Measurements from ENCODE around the gene MARCHF6. TPM values are rescaled to one million over a fixed set of nuclear protein-coding genes. Genes with fewer than 3 reads are reported as not detected.
"Not testable (repeated sequence)": the region's sequence is repeated elsewhere in the genome, so short reads cannot be mapped to it uniquely, and the experiment has no call there.

The MARCHF6 gene
- total RNA-seq, 3 donors from 2014 or later: 141 to 205 (median 165) TPM

- Histone ChIP-seq H3K4me3 (peak overlapping the region; percentile 30), H3K4me1 (ENCODE audit: low read depth) (peaks cover 30% of the 10 kb centered on the region), H3K36me3 (ENCODE audit: low read depth) (no peaks in the 10 kb centered on the region), H3K9me3 (no peaks in the 10 kb centered on the region)
- no peak for DNase-seq
- ATAC-seq: no peak
- intact Hi-C loops (cut with DNase I, micrococcal nuclease): no loop called here
- no peak for TF ChIP-seq CTCF (IDR thresholded peaks at IDR 0.05)
Observed at GRCh38 chr5:10306806-10307205, 46.7 kb upstream of the MARCHF6 start.

DNA sequence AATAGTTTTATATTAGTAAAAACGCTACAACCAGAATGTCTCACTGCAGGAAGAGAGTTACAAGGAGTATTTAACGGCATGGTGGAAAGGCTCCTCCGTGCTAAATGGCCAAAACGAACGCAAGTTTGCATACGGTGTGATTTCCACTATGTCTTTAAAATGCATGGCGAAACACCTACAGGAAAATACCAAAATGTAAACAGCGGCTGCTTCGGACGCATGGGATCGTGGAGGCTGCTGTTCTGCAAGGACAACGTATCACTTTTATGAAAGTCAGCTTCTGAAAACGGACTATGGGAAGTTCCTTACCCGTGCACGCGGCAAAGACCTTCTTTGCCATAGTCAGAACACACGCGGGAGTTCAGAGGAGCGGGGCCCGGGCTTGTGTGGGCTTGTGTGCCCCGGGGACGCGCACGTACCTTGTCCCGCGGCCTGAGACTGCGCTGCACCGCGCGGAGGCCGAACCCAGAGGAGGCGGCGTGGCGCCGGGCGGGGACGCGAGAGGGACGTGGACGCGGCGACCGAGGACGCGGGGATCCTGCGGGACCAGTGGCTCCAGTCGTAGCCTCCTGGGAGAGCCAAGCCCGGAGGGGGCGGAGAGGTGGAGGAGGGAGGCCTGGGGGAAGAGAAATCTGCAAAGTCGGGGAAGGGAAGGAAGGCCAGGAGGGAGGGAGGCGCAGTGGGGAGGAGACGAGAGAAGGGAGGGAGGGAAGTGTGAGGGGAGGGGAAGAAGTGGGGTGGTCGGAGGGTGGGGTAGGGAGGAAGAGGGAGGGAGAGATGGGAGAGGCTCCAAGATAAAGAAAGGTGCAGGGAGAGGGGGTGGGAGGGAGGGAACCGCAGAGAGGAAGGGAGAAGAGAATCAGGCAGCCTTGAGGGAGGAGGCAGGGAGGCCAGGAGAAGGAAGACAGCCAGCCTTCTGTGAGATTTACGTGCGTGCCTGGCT, 46.0 kb upstream of the MARCHF6 start, which contains the start of gene CMBL:
CMBL (minus strand) TSS at position 697 of the 943 bp plus-strand sequence. CDS start 17,140 bp downstream, outside the sequence.
- ATAC-seq (peak; percentile 75), DNase-seq (peak; percentile 74 to 85 (median 75))
- peaks cover 30% of the 10 kb centered on the region for H3K4me1 ChIP-seq (ENCODE audit: low read depth)
- no peaks in the 10 kb centered on the region for H3K9me3 ChIP-seq
- TF ChIP-seq CTCF (IDR thresholded peaks at IDR 0.05): no peak
- H3K4me3 ChIP-seq: peak within 1 kb of the TSS; percentile 30
- intact Hi-C loops (cut with DNase I, micrococcal nuclease): no loop called here
- no peaks in the 10 kb centered on the region for H3K36me3 ChIP-seq (ENCODE audit: low read depth)

DNA sequence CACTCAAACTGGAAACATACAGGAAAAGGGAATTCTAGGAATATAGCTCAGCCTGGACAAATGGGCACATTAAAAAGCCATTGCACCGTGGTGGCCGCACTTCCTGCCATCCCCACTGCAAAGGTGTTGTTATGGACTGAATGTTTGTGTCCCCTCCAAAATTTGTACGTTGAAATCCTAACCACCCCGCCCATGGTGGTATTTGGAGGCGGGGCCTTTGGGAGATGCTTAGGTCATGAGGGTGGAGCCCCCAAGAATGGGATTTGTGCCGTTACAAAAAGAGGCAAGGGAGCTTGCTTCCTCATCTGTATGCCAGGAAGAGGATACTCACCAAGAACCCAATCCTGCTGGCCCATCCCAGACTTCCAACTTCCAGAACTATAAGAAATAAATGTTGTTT, 44.7 kb upstream of the MARCHF6 start:
- DNase-seq: no peak
- no peak for ATAC-seq
- Histone ChIP-seq H3K4me3 (no peak overlapping the region), H3K4me1 (ENCODE audit: low read depth) (peaks cover 22% of the 10 kb centered on the region), H3K9me3 (no peaks in the 10 kb centered on the region), H3K36me3 (ENCODE audit: low read depth) (no peaks in the 10 kb centered on the region)
- TF ChIP-seq CTCF (IDR thresholded peaks at IDR 0.05): no peak
- intact Hi-C loops (cut with DNase I, micrococcal nuclease): no loop called here

DNA sequence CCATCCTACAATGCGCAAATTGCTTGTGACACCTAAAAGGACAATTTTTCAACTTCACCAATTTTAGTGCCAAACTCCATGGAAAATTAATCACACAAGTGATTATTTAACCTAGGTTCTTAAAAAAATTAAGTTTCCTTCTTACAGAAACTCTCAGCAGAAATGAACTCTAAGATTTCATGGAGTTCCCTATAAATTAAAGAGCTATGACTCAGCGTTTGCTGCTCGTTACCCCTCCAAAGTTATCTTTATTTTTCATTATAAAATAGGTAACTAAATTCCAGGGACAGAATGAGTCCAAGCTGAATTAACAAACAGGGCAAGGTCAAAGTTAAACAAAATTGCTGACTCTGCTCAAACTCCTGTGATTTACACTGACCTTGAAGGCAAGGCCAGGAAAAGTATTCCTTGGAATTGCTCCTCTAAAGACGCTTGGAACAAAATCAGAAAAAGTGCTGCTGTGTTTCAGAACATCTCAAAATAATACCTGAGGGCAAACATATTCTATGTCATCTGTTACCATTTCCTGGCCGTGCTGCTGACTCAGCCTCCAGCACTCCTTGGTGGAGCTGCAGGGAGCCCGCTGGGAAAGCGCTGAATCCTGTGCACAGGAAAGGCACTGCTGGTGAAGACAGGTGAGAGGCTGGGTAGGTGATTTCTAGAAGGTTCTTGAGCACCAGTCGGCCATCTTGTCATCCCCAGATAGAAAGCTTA, 43.3 kb upstream of the MARCHF6 start:
- no peaks in the 10 kb centered on the region for H3K36me3 ChIP-seq (ENCODE audit: low read depth)
- peak; percentile 43 for ATAC-seq
- H3K4me3 ChIP-seq: no peak overlapping the region
- H3K9me3 ChIP-seq: no peaks in the 10 kb centered on the region
- intact Hi-C loops (cut with DNase I, micrococcal nuclease): no loop called here
- H3K4me1 ChIP-seq (ENCODE audit: low read depth): peaks cover 10% of the 10 kb centered on the region
- no peak for TF ChIP-seq CTCF (IDR thresholded peaks at IDR 0.05)
- peak in 2 of 3 donors; percentile 49 to 61 for DNase-seq

DNA sequence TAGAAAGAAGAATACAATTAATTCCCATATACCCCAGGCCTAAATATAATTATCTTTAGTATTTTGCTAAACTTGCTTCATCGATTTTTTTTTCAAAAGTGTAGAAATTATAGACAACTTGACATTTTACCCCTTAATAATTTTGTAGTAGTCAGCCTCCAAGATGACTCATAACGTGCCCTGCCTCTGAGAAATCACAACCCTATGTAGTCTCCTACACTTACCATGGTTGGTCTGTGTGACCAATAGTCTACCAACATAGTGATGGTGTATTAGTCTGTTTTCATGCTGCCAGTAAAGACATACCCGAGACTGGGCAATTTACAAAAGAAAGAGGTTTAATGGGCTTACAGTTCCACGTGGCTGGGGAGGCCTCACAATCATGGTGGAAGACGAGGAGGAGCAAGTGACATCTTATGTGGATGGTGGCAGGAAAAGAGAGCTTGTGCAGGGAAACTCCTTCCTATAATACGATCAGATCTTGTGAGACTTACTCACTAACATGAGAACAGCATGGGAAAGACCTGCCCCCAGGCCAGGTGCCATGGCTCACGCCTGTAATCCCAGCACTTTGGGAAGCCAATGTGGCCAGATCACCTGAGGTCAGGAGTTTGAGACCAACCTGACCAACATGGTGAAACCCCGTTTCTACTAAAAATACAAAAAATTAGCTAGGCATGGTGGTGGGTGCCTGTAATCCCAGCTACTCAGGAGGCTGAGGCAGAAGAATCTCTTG, 42.5 kb upstream of the MARCHF6 start:
- intact Hi-C loops (cut with DNase I, micrococcal nuclease); H3K36me3 ChIP-seq (ENCODE audit: low read depth); DNase-seq: not testable (repeated sequence)

More for the DNA sequence above, 42.5 kb upstream of the MARCHF6 start:
- H3K4me1 ChIP-seq (ENCODE audit: low read depth); H3K4me3 ChIP-seq; H3K9me3 ChIP-seq; ATAC-seq: not testable (repeated sequence)
